Measurements from ENCODE around the gene DUSP9. TPM values are rescaled to one million over a fixed set of nuclear protein-coding genes. Genes with fewer than 3 reads are reported as not detected.
A peak's percentile ranks its signal among the peaks of the same experiment; 100 is the strongest.

DUSP9 gene
- total RNA-seq, 1 donor from 2014 or later, result 0.19 TPM

GRCh38 chrX:153609917-153610835, 36.8 kb upstream of the DUSP9 start:
- no peaks in the 10 kb centered on the region for H3K36me3 Mint-ChIP-seq (ENCODE audit: low read depth)
- peaks cover 10% of the 10 kb centered on the region for H3K4me1 Mint-ChIP-seq
- H3K4me3 Mint-ChIP-seq, result peak overlapping the region; percentile 82
- H3K27me3 Mint-ChIP-seq, result peaks cover 14% of the 10 kb centered on the region
- intact Hi-C loops (cut with micrococcal nuclease), result loop anchor here (5.0 kb wide), 2 partner anchors 37 to 57 kb away; partner anchors contain the start of gene DUSP9
- no peaks in the 10 kb centered on the region for H3K9me3 Mint-ChIP-seq
- H3K27ac Mint-ChIP-seq, result peak overlapping the region; percentile 77
- peak; percentile 91 for DNase-seq

DNA sequence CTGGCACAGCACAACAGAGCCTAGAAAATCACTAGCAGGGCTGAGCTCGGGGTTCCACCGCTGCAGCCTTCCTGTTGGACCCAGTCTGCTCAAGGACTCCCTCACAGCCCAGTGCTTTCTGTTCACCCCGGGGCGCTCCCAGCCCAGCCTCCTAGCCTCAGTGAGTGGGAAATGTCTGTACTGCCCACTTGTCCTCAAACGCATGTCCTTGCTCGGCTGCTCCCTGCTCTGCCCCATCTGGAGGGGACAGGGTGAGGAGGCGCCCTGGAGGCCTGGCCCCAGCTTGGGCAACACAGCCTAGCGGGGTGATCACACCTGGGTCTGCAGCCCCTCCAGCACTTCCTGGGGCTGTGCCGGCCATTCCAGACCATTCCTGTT, 36.2 kb upstream of the DUSP9 start:
- peak overlapping the region; percentile 82 for H3K4me3 Mint-ChIP-seq
- no peak for DNase-seq
- no peak overlapping the region for H3K27ac Mint-ChIP-seq
- H3K36me3 Mint-ChIP-seq (ENCODE audit: low read depth), result no peaks in the 10 kb centered on the region
- H3K27me3 Mint-ChIP-seq, result peaks cover 18% of the 10 kb centered on the region
- peaks cover 10% of the 10 kb centered on the region for H3K4me1 Mint-ChIP-seq
- intact Hi-C loops (cut with micrococcal nuclease), result loop anchor here (5.0 kb wide), 1 partner anchor 56 kb away; no protein-coding TSS in a partner anchor
- no peaks in the 10 kb centered on the region for H3K9me3 Mint-ChIP-seq

GRCh38 chrX:153611298-153612095, 35.5 kb upstream of the DUSP9 start:
- intact Hi-C loops (cut with micrococcal nuclease), result loop anchor here (5.0 kb wide), 1 partner anchor 56 kb away; no protein-coding TSS in a partner anchor
- Mint-ChIP-seq H3K9me3 (no peaks in the 10 kb centered on the region), H3K27me3 (peaks cover 23% of the 10 kb centered on the region), H3K27ac (no peak overlapping the region), H3K4me1 (peaks cover 10% of the 10 kb centered on the region), H3K36me3 (ENCODE audit: low read depth) (no peaks in the 10 kb centered on the region), H3K4me3 (no peak overlapping the region)
- DNase-seq, result no peak

- peaks cover 10% of the 10 kb centered on the region for H3K4me1 Mint-ChIP-seq
- no peak for DNase-seq
- no peak overlapping the region for H3K4me3 Mint-ChIP-seq
- H3K9me3 Mint-ChIP-seq, result no peaks in the 10 kb centered on the region
- H3K36me3 Mint-ChIP-seq (ENCODE audit: low read depth), result no peaks in the 10 kb centered on the region
- intact Hi-C loops (cut with micrococcal nuclease), result loop anchor here (5.0 kb wide), 1 partner anchor 55 kb away; no protein-coding TSS in a partner anchor
- H3K27me3 Mint-ChIP-seq, result peaks cover 21% of the 10 kb centered on the region
- no peak overlapping the region for H3K27ac Mint-ChIP-seq
Observed at GRCh38 chrX:153612413-153612812, 34.6 kb upstream of the DUSP9 start.

DNA sequence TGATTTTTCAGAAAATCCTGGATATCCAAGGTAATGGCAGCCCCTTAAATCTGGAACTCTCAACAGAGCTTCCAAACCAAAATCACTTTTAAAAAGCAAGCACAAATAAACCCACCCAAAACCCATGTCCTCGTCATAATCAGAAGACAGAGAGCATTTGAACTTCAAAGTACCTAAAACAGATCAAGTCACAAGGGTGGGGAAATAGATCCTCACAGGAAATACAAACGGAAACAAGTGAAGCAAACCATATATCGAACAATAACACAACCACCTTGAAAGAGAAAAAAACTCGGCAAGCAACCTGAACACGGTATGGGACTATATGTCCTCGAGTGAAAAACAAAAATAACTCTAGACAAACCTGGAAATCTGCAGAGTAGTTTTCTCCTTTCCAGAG, 32.2 kb upstream of the DUSP9 start:
- Mint-ChIP-seq H3K27me3 (peaks cover 28% of the 10 kb centered on the region), H3K27ac (no peak overlapping the region), H3K9me3 (no peaks in the 10 kb centered on the region), H3K4me3 (no peak overlapping the region), H3K4me1 (peaks cover 7% of the 10 kb centered on the region), H3K36me3 (ENCODE audit: low read depth) (no peaks in the 10 kb centered on the region)
- intact Hi-C loops (cut with micrococcal nuclease), result loop anchor here (5.0 kb wide), 1 partner anchor 52 kb away; no protein-coding TSS in a partner anchor
- no peak for DNase-seq

- no peaks in the 10 kb centered on the region for H3K9me3 Mint-ChIP-seq
- H3K27me3 Mint-ChIP-seq, result peaks cover 15% of the 10 kb centered on the region
- intact Hi-C loops (cut with micrococcal nuclease), result no loop called here
- H3K27ac Mint-ChIP-seq, result no peak overlapping the region
- H3K4me1 Mint-ChIP-seq, result no peaks in the 10 kb centered on the region
- H3K36me3 Mint-ChIP-seq (ENCODE audit: low read depth), result no peaks in the 10 kb centered on the region
- DNase-seq, result no peak
- no peak overlapping the region for H3K4me3 Mint-ChIP-seq
Observed at GRCh38 chrX:153620576-153620975, 26.4 kb upstream of the DUSP9 start.

GRCh38 chrX:153621949-153622598, 24.9 kb upstream of the DUSP9 start:
- no peak for DNase-seq
- no peak overlapping the region for H3K27ac Mint-ChIP-seq
- intact Hi-C loops (cut with micrococcal nuclease), result no loop called here
- no peaks in the 10 kb centered on the region for H3K4me1 Mint-ChIP-seq
- peaks cover 10% of the 10 kb centered on the region for H3K27me3 Mint-ChIP-seq
- H3K4me3 Mint-ChIP-seq, result no peak overlapping the region
- no peaks in the 10 kb centered on the region for H3K36me3 Mint-ChIP-seq (ENCODE audit: low read depth)
- H3K9me3 Mint-ChIP-seq, result no peaks in the 10 kb centered on the region

DNA sequence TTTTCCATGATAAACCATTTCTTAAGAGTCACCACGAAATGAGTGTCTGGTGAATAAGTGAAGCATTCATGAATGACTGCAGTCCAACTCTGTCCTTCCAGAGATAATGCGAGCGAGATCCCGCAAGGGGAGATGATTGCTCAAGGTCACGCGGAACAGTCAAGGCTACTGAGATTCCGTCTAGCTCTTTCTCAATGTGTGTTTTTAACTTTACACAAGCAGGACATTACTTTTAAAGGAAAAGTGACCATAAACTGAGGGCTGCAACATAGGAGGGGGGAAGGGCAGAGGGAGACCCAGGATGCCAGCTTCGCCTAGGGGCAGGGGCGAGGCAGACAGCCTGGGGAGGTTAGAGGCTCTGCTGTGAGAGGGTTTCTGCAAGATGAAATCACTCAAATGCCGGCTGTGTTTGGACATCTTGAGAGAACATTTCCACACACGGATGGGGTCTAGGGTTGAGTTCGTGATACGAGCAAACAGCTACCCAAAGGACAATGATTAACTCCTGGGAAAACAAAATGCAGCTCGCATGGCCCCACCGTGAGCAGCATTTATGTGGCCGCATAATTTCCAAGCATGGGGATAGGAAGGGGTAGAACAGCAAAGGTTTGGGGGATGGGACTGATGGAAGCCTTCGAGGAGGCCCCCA, 24.2 kb upstream of the DUSP9 start:
- intact Hi-C loops (cut with micrococcal nuclease), result no loop called here
- Mint-ChIP-seq H3K4me1 (no peaks in the 10 kb centered on the region), H3K36me3 (ENCODE audit: low read depth) (no peaks in the 10 kb centered on the region), H3K9me3 (no peaks in the 10 kb centered on the region), H3K4me3 (no peak overlapping the region), H3K27ac (no peak overlapping the region), H3K27me3 (peaks cover 6% of the 10 kb centered on the region)
- DNase-seq, result no peak

DNA sequence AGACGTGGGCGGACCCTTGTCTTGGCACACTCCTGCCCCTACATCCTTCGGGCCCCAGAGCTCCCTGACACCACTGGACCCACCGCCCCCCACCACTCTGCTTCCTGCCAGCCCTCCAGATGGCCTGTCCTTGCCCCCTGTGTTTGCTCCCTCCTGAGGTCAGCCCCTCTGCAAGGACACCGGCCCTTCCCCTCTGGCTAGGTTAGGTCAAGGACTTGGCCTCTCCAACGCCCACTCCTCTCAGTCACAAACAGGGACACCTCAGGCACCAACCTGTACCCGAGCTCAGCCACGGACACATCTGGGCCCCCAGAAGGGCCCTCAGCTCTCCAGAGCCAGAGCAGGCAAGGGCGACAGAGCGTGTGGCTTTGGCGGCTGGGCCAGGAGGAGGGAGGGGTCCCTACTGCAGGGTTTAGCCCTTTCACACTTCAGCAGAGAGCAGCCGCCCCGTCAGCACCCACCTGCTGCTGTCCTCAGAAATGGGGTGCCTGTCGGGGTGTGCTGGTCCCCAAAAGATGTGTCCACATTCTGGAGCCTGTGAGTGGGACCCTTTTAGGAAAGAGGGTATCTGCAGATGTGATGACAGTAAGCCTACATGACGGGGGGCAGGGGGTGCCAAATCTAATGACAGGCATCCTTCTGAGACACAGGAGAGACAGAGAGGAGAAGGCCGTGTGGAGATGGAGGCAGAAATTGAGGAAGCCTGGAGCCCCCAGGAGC, 23.5 kb upstream of the DUSP9 start:
- Mint-ChIP-seq H3K4me3 (no peak overlapping the region), H3K27me3 (peaks cover 3% of the 10 kb centered on the region), H3K9me3 (no peaks in the 10 kb centered on the region), H3K27ac (no peak overlapping the region), H3K4me1 (no peaks in the 10 kb centered on the region), H3K36me3 (ENCODE audit: low read depth) (no peaks in the 10 kb centered on the region)
- no peak for DNase-seq
- intact Hi-C loops (cut with micrococcal nuclease), result no loop called here

DNA sequence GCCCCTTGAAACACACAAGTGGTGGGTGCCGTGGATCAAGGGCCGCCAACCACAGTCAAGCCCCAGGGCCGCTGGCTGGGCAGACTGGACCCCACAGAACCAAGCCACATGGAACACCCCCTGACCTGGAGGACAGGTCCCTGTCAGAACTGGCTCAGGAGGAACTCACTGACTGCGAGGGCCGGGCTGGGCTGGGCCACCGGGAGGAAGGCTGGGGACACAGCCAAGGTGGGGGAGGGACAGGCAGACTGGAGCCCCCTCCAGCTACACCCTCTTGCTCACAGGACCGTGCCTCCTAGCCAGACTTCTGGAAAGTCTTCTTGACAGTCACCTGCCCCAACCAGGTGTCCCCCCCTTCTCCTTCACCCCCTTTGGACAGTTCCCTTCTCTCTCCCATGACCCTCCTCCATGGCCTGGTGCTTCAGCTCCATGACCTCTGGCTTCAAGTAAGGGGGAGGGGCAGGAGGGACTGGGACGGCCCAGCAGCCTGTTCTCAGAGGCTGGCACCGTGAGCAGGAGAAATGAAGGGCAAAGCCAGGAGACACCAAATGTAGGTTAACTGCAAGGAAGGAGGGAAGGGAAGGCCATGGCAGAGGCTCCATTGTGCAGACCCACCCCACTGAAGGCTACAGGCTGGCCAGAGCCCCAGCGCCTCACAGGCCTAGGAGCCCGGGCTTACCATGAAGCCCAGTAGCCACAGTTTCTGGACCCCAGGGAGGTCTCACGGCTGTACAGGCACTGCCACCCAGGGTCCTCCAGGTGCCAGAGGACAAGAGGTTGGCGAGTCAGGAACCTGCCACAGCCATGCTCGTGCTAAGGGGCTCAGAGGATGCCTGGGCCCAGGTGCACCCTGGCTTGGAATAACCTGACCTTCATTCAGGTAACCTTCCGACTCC, 22.6 kb upstream of the DUSP9 start:
- no peaks in the 10 kb centered on the region for H3K36me3 Mint-ChIP-seq (ENCODE audit: low read depth)
- H3K4me1 Mint-ChIP-seq, result no peaks in the 10 kb centered on the region
- DNase-seq, result no peak
- no peaks in the 10 kb centered on the region for H3K9me3 Mint-ChIP-seq
- H3K27ac Mint-ChIP-seq, result no peak overlapping the region
- no peaks in the 10 kb centered on the region for H3K27me3 Mint-ChIP-seq
- no peak overlapping the region for H3K4me3 Mint-ChIP-seq
- intact Hi-C loops (cut with micrococcal nuclease), result no loop called here

GRCh38 chrX:153625271-153626024, 21.6 kb upstream of the DUSP9 start:
- no peak for DNase-seq
- no peaks in the 10 kb centered on the region for H3K4me1 Mint-ChIP-seq
- no peaks in the 10 kb centered on the region for H3K9me3 Mint-ChIP-seq
- H3K27me3 Mint-ChIP-seq, result no peaks in the 10 kb centered on the region
- H3K4me3 Mint-ChIP-seq, result no peak overlapping the region
- intact Hi-C loops (cut with micrococcal nuclease), result no loop called here
- H3K36me3 Mint-ChIP-seq (ENCODE audit: low read depth), result no peaks in the 10 kb centered on the region
- H3K27ac Mint-ChIP-seq, result no peak overlapping the region

Data from activated CD4-positive, alpha-beta T cell treated with anti-CD3 and anti-CD28 coated beads, Interleukin-2, amount 10 ng/mL, durations not matched to agents 24 days and 14 days (primary cell).